ENCODE measurements around the gene ADM.

ADM gene

GRCh38 chr11:10310301-10310841 lies 5.5 kb downstream of the ADM start:
- DNase-seq, result peak; percentile 34

DNA sequence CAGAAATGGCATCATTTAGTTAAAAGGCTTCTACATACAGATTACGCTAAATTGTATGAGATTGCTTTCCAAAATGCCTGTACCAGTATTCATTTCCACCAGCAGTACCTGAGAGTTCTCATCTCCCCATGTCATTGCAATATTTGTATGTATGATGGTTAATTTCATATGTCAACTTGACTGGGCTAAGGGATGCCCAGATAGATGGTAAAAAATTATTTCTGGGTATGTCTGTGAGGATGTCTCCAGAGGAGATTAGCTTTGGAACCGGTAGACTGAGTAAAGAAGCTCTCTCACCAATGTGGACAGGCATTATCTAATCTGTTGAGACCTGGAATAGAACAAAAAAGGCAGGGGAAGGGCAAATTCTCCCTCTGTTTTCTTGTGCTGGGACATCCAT lies 6.9 kb downstream of the ADM start:
- DNase-seq, result no peak

DNA sequence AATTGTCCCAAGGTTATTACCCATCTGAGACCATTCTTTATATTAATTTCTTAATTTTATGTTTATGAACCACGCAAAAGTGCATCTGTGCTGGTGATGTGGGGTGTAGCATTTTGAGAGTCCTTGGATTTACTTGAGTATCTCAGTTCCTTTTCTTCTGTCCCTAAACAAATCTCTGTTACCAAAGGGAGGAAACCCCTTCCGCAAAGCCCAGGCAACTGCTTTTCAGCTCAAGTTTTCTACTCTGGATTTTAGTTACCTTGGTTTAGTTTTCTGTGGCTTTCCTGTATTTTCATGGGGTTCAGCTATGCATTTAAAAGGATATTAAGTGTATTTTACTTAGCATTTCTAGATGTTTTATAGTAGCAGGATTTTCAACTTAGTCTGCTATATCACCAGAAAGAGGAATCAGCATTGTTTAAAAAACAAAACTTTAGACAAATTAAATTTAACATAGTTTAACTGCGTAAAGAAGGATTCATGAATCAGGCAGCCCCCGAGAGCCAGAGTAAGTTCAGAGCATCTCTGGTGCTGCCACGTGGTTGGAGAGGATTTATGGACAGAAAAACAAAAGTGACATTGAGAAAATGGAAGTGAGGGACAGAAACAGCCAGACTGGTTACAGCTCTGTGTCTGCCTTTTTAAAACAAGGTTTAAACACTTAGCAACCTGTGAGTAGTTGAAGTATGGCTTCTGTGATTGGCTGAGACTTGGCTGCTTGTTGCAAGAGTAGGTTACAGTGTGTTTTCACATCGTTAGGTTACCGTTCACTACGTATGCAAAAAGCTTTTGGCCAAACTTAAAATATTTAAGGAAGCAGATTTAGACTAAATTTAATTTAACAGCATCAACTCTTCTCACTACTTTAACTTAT lies 9.6 kb downstream of the ADM start:
- no peak for DNase-seq

DNA sequence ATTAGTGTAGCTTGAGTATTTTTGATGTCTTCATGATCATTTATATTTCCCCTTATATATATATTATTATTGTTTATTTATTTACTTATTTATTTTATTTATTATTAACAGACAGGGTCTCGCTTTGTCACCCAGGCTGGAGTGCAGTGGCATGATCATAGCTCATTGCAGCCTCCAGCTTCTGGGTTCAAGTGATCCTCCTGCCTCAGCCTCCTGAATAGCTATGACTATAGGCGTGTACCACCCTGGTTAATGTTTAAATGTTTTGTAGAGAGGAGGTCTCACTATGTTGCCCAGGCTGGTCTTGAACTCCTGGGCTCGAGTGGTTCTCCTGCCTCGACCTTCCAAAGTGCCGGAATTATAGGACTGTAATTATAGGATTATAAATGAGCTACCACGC lies 10.2 kb downstream of the ADM start:
- DNase-seq, result no peak

GRCh38 chr11:10317151-10317755 lies 12.4 kb downstream of the ADM start:
- no peak for DNase-seq

GRCh38 chr11:10317776-10318526 lies 13.1 kb downstream of the ADM start:
- no peak for DNase-seq

DNA sequence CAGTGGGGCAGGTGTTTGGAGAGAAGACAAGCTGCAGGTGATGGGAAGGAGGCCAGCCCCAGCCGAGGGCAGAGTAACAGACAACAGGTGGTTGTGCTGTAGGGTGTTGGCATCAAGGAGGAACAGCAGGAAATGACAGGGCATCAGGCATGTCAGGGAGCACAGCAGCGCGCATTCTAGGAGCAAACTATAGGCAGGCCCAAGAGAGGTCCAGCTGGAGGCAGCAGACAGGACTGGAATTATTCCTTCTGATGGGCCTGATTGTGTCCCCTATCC lies 13.6 kb downstream of the ADM start:
- DNase-seq, result no peak

- DNase-seq, result no peak
Observed at GRCh38 chr11:10319702-10320558, 15.1 kb downstream of the ADM start.

GRCh38 chr11:10320736-10321465 lies 16.0 kb downstream of the ADM start:
- no peak for DNase-seq

DNA sequence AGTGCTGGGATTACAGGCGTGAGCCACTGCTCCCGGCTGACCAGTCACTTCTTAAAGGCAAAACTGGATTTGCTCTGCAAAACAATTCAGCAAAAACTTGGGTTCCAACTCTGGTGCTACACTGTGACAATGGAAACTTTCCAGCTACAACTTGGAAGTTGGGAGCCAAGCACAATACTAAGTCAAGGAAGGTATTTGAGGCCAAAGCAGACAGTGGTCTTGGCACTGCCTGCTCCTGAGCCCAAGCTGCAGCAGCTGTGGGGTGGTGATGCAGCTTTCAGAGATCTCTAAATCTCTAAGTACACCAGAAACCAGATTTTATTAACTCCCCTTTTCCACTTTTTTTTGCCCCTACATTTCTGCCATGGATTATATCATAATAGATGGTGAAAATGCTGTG lies 17.5 kb downstream of the ADM start:
- DNase-seq, result no peak

GRCh38 chr11:10322830-10323792 lies 18.2 kb downstream of the ADM start:
- peak; percentile 91 for DNase-seq

DNA sequence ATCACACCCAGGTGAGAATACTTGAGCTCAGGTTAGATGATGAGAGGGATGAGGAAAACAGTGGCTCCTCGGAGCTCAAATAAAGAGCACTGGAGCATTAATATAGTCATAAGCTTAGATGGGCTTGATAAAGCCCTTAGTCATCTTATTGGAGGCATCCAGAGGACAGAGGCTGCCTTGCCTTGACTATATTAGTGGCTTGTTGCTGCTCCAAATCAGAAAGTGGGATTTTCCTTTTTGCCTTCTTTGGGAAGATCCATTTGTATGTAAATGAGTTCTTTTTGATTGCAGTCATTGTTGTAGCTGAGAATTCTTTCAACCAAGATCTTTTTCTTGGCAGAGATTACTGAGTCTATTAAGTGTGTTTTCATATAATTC lies 18.9 kb downstream of the ADM start:
- no peak for DNase-seq

DNA sequence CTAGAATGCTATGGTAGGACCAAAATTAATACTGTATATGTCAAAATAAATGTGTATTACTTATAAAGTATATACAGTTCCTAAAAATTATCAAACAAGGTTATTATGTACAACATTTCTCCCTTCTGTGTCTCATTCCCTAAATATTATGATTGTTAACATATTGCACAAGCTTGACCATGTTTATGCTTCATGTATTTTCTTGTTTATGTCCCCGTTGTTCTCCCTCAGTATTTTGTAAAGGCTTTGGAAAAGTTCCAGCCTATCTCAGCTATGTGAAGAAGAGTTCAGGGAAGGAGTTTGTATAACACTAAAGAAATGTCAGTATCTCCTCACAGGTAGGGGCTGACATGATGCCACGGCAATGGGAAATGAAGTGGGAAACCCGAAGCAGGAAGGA lies 19.6 kb downstream of the ADM start:
- no peak for DNase-seq

DNA sequence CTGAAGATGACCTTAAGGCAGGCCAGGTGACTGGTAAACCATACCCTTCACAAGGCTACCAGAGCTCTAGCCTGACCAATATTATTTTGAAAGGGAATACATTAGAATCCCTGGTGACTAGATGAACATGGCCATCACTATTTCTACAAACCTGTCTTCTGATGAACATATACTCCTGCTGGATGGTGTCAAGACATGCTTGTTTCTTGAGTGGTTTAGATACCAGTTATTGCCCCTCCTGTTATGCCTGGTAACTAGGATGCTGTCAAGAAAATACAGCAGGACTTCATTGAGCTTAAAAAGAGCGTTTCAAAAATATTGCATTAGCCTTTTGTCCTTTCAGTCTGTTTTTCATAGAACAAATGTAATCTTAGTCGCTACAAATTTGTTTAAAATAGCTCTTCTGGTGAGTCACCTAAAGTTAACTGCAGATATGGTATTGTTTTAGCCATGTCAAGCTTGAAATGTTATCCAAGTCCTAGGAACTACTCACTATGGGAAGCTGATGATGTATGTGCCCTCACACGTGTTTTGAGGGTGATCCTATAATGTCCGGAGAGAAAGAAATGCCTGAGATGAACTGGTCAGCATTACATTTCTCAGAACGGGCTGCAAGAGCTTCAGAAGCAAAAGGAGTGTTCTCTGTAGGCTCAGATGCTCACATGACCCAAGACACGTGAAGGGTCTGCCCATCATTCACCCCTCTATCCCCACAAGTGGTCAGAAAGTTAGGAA lies 20.6 kb downstream of the ADM start:
- DNase-seq, result peak; percentile 85

GRCh38 chr11:10326012-10326964 lies 21.4 kb downstream of the ADM start:
- no peak for DNase-seq

DNA sequence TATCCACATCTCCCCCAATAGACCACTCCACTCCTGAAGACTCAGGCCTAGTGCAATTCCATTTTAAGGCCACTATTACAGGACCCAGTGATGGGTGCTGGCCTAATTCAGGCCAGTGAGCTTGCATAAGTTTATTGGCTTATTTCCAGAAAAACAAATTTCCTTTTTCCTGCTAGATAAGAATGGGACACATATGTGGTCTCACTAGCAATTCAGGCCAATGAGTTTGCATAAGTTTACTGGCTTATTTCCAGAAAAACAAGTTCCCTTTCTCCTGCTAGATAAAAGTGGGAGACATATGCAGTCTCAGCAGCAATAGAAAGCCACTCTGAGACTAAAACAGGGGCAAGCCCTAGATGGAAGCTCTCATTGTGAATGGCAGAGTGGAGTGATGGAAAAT lies 22.4 kb downstream of the ADM start:
- peak; percentile 51 for DNase-seq

DNA sequence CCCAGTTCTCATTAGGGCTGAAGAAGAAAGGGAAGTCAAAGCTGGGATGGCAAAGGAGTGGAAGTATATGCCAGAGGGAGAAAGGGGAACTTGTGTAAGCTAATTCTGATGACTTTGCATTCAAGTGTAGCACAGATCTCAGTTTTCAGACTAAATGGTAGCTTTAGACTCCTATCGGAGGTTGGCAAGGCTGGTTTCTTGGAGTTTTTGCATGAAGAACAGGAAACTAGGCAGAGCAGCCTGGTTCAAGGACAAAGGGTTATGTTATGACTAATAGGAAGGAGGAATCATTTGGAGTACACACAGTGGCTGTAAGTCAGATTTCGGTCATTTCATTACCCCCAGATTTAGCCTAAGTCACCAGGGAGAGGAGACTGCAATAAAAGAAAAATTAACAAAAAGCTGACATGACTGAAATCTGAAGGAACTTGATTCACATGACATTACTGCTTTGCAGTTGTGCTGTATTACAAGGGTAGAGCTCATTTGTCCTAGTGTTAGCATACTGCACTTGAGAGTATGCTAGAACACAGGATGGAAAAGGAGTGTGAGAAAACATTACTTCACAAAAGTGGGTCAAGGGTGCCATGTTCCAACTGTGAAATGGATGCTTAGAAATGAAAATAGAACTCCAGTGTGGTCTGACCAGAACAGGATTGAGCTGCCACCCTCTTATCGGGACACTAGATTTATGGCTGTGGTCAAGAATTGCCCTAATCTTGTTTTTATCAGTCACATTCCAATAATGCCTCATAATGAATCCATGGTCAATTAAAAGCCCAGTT lies 23.6 kb downstream of the ADM start:
- peak; percentile 87 for DNase-seq

DNA sequence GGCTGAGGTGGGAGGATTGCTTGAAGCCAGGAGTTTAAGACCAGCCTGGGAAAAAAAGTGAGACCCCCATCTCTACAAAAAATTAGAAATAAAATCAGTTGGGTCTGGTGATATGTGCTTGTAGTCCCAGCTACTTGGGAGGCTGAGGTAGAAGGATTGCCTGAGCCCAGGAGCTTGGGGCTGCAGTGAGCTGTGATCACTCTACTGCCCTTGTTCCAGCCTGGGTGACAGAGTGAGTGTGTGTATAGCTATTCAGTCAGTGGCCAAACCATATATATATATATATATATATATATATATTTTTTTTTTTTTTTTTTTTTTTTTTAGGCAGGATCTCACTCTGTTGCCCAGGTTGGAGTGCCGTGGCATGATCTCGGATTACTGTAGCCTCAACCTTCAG lies 24.5 kb downstream of the ADM start:
- no peak for DNase-seq
